HCT116 (cell line): ENCODE results near the gene SPTLC3. TPM values are rescaled to one million over a fixed set of nuclear protein-coding genes. Genes with fewer than 3 reads are reported as not detected.

Experiments
- ATAC-seq: fragments of 200-7000 bp; cut with Tn5 transposase; 2 replicates; pipeline ENCODE4 v1.9.1; 2020; ENCODE audit warnings: mild to moderate bottlenecking, moderate library complexity
- BruUV-seq: library from RNA; stranded (reverse); fragments of 400-500 nt; replicated peaks from 2 replicates; lab custom pipeline; 2021; lab: Mats Ljungman, UMichigan
- CTCF ChIA-PET: fragments of 300-600 bp; sonication (Branson Sonifier 250); formaldehyde crosslinking; loops from one replicate; lab custom pipeline; 2021; ENCODE audit warnings: antibody characterized with exemption; lab: Charles Lee
- POLR2A ChIA-PET: fragments of 300-600, 350-600 bp; sonication (Branson Sonifier 250); formaldehyde crosslinking; loops from one replicate; lab custom pipeline; 2021; ENCODE audit warnings: antibody characterized with exemption; lab: Charles Lee
- RAD21 ChIA-PET, 2 experiments: fragments of 300-600 bp; sonication (Branson Sonifier 250); formaldehyde crosslinking; loops; one replicate each; lab custom pipeline; 2023; ENCODE audit warnings: low total read pairs in 2 of 2; ENCODE audit not compliant: uncharacterized antibody in 2 of 2, unreplicated experiment in 2 of 2, low non-redundant PET in 1 of 2; lab: Charles Lee
- DNase-seq: peaks from one replicate; pipeline ENCODE4 v3.0.0-alpha.2; 2010; ENCODE audit warnings: low read depth, low spot score
- H2AFZ ChIP-seq: fragments of 200-600 bp; shearing (Covaris generic), sonication (generic); 2 replicates; pipeline ENCODE4 v1.6.1; 2017; ENCODE audit warnings: low read depth, mixed run types, mixed read lengths, antibody characterized with exemption, low read length; ENCODE audit not compliant: poor library complexity, severe bottlenecking
- H3K27ac ChIP-seq: 2 replicates; pipeline ENCODE4 v1.5.1; 2012; ENCODE audit warnings: low read depth, low read length
- H3K27me3 ChIP-seq: fragments of 200-600 bp; sonication (generic); 2 replicates; pipeline ENCODE4 v1.6.1; 2016; ENCODE audit warnings: mixed run types, low read length, mixed read lengths; ENCODE audit not compliant: insufficient read depth
- H3K36me3 ChIP-seq, 2 experiments: fragments of 200-500 bp in 1 of 2; fragments of 200-600 bp in 1 of 2; sonication (Bioruptor generic) in 1 of 2; sonication (generic) in 1 of 2; 2 replicates each; pipeline versions ENCODE4 v1.5.1 to v1.6.1; 2014 to 2016; ENCODE audit warnings: low read length in 2 of 2, inconsistent platforms in 1 of 2, mixed read lengths in 1 of 2, mixed run types in 1 of 2; ENCODE audit not compliant: insufficient read depth in 2 of 2, control insufficient read depth in 1 of 2
- H3K4me1 ChIP-seq, 2 experiments: fragments of 200-600 bp in 1 of 2; sonication (generic) in 1 of 2; 2 replicates each; pipeline versions ENCODE4 v1.5.1 to v1.6.1; 2012 to 2017; ENCODE audit warnings: low read length in 2 of 2, inconsistent platforms in 1 of 2, mild to moderate bottlenecking in 1 of 2, mixed read lengths in 1 of 2, mixed run types in 1 of 2, moderate library complexity in 1 of 2; ENCODE audit not compliant: insufficient read depth in 2 of 2, control insufficient read depth in 1 of 2
- H3K4me2 ChIP-seq: fragments of 200-600 bp; sonication (generic); 2 replicates; pipeline ENCODE4 v1.6.1; 2017; ENCODE audit warnings: mixed run types, low read length, mixed read lengths
- H3K4me3 ChIP-seq, 2 experiments: fragments of 200-600 bp in 1 of 2; sonication (generic) in 1 of 2; replicated peaks in 1 of 2; 2 replicates each; pipeline ENCODE4 v1.5.1; 2011 to 2016; ENCODE audit warnings: low read length in 2 of 2, control low read depth in 1 of 2, low read depth in 1 of 2, mild to moderate bottlenecking in 1 of 2, mixed read lengths in 1 of 2, mixed run types in 1 of 2
- H3K79me2 ChIP-seq: fragments of 200-600 bp; sonication (generic); 2 replicates; pipeline ENCODE4 v1.6.1; 2017; ENCODE audit warnings: mild to moderate bottlenecking, mixed run types, low read length, moderate library complexity, mixed read lengths; ENCODE audit not compliant: insufficient read depth
- H3K9ac ChIP-seq: fragments of 200-600 bp; sonication (generic); 2 replicates; pipeline ENCODE4 v1.6.1; 2016; ENCODE audit warnings: low read length, mixed read lengths
- H3K9me2 ChIP-seq: fragments of 200-600 bp; sonication (generic), shearing (Covaris generic); 2 replicates; pipeline ENCODE4 v1.6.1; 2017; ENCODE audit warnings: mixed run types, mild to moderate bottlenecking, moderate library complexity; ENCODE audit not compliant: insufficient read depth
- H3K9me3 ChIP-seq, 2 experiments: fragments of 200-500 bp in 1 of 2; fragments of 200-600 bp in 1 of 2; sonication (Bioruptor generic) in 1 of 2; sonication (generic) in 1 of 2; 2 replicates each; pipeline ENCODE4 v1.6.1; 2014 to 2017; ENCODE audit warnings: low read length in 2 of 2, mixed read lengths in 2 of 2, inconsistent platforms in 1 of 2, low read depth in 1 of 2, mild to moderate bottlenecking in 1 of 2, mixed run types in 1 of 2, moderate library complexity in 1 of 2; ENCODE audit not compliant: control insufficient read depth in 1 of 2, insufficient read depth in 1 of 2
- H4K20me1 ChIP-seq: fragments of 200-600 bp; sonication (generic), shearing (Covaris generic); 2 replicates; pipeline ENCODE4 v1.6.1; 2017; ENCODE audit warnings: mixed run types, mild to moderate bottlenecking, moderate library complexity; ENCODE audit not compliant: insufficient read depth
- CBX3 ChIP-seq: IDR thresholded peaks from 2 replicates; pipeline ENCODE4 v1.6.1; 2012; ENCODE audit warnings: low read depth
- CEBPB ChIP-seq: IDR thresholded peaks from 2 replicates; pipeline ENCODE4 v1.6.1; 2012; ENCODE audit warnings: low read depth
- EGR1 ChIP-seq: IDR thresholded peaks from 2 replicates; pipeline ENCODE4 v1.6.1; 2012; ENCODE audit warnings: low read depth
- ELF1 ChIP-seq: IDR thresholded peaks from 2 replicates; pipeline ENCODE4 v1.6.1; 2012; ENCODE audit warnings: low read depth, borderline replicate concordance
- EZH2 ChIP-seq: fragments of 200-600 bp; sonication (generic); IDR thresholded peaks from 2 replicates; pipeline ENCODE4 v1.6.1; 2017; ENCODE audit warnings: antibody characterized with exemption, mixed run types
- EZH2phosphoT487 ChIP-seq: fragments of 200-600 bp; IDR thresholded peaks from 2 replicates; pipeline ENCODE4 v1.6.1; 2018; ENCODE audit warnings: antibody characterized with exemption, borderline replicate concordance
- FOSL1 ChIP-seq: IDR thresholded peaks from 2 replicates; pipeline ENCODE4 v1.6.1; 2012; ENCODE audit warnings: low read depth
- JUND ChIP-seq: IDR thresholded peaks from 2 replicates; pipeline ENCODE4 v1.6.1; 2012
- POLR2A ChIP-seq: IDR thresholded peaks from 2 replicates; pipeline ENCODE4 v1.7.0; 2011; ENCODE audit warnings: borderline replicate concordance; ENCODE audit not compliant: insufficient read depth, insufficient read length; ENCODE audit errors: extremely low read depth
- POLR2AphosphoS5 ChIP-seq: IDR thresholded peaks from 2 replicates; pipeline ENCODE4 v1.6.1; 2011; ENCODE audit warnings: mild to moderate bottlenecking, low read depth, low read length, moderate library complexity
- REST ChIP-seq: IDR thresholded peaks from 2 replicates; pipeline ENCODE4 v1.6.1; 2012; ENCODE audit warnings: low read depth
- SIN3A ChIP-seq: IDR thresholded peaks from 2 replicates; pipeline ENCODE4 v1.6.1; 2012; ENCODE audit warnings: low read depth
- SP1 ChIP-seq: IDR thresholded peaks from 2 replicates; pipeline ENCODE4 v1.6.1; 2012; ENCODE audit warnings: low read depth
- SRF ChIP-seq: IDR thresholded peaks from 2 replicates; pipeline ENCODE4 v1.6.1; 2012; ENCODE audit warnings: low read depth
- TCF7L2 ChIP-seq: IDR thresholded peaks from 2 replicates; pipeline ENCODE4 v1.7.0; 2011; ENCODE audit warnings: borderline replicate concordance, inconsistent platforms; ENCODE audit not compliant: insufficient read depth, insufficient read length; ENCODE audit errors: extremely low read depth
- ZNF274 ChIP-seq: fragments of 200-500 bp; sonication (Bioruptor generic); IDR thresholded peaks from 2 replicates; pipeline ENCODE4 v1.6.1; 2014; ENCODE audit warnings: mild to moderate bottlenecking, low read depth, low read length, inconsistent platforms
- intact Hi-C: fragments of 100-400 bp; cut with micrococcal nuclease; formaldehyde crosslinking; loops from 2 replicates; pipeline ENCODE4 v1.10.0; 2022
- total RNA-seq: library from RNA; stranded (reverse); gene quantifications from one replicate; pipeline ENCODE4 v1.2.1, GENCODE V29; 2021; ENCODE audit not compliant: unreplicated experiment
- TF ChIP-seq, protein P1 (sequence below): IDR thresholded peaks from 2 replicates; pipeline ENCODE4 v1.6.1; 2011; ENCODE audit warnings: mild to moderate bottlenecking, low read length, moderate library complexity; ENCODE audit not compliant: insufficient replicate concordance; ENCODE audit errors: extremely low read depth
- TF ChIP-seq, protein P2 (sequence below): IDR thresholded peaks from 2 replicates; pipeline ENCODE4 v1.6.1; 2012
- TF ChIP-seq, protein P3 (sequence below): IDR thresholded peaks from 2 replicates; pipeline ENCODE4 v1.6.1; 2012
- TF ChIP-seq, protein P4 (sequence below), 3 experiments: fragments of 200-600 bp in 1 of 3; sonication (generic) in 1 of 3; IDR thresholded peaks in 2 of 3; conservative IDR thresholded peaks in 1 of 3; 2 replicates each; pipeline ENCODE4 v1.5.1; 2012 to 2017; ENCODE audit warnings: low read depth in 2 of 3, low read length in 2 of 3, antibody characterized with exemption in 1 of 3, borderline replicate concordance in 1 of 3, control low read depth in 1 of 3, mild to moderate bottlenecking in 1 of 3, mixed read lengths in 1 of 3, mixed run types in 1 of 3, moderate library complexity in 1 of 3; ENCODE audit not compliant: insufficient read depth in 1 of 3

Gene SPTLC3
- total RNA-seq, 1 experiment from 2014 or later: not detected

- Histone ChIP-seq H3K9me3 (no peaks in the 10 kb centered on the region), H3K27me3 (peaks cover 8% of the 10 kb centered on the region), H4K20me1 (no peaks in the 10 kb centered on the region), H2AFZ (no peak overlapping the region), H3K9me2 (no peaks in the 10 kb centered on the region), H3K79me2 (no peaks in the 10 kb centered on the region), H3K4me3 (no peak overlapping the region), H3K4me1 (no peaks in the 10 kb centered on the region), H3K36me3 (no peaks in the 10 kb centered on the region), H3K27ac (no peak overlapping the region), H3K4me2 (no peak overlapping the region), H3K9ac (no peak overlapping the region)
- intact Hi-C loops: no loop called here
- DNase-seq (no peak), ATAC-seq (no peak)
- CTCF ChIA-PET: no interaction called here
- POLR2A ChIA-PET: no interaction called here
- TF ChIP-seq FOSL1 (no peak), POLR2A (no peak), EZH2phosphoT487 (no peak), REST (no peak), JUND (no peak), ELF1 (no peak), ZNF274 (no peak), EGR1 (no peak), SP1 (no peak), TCF7L2 (no peak), EZH2 (no peak), SIN3A (no peak), SRF (no peak), CBX3 (no peak), POLR2AphosphoS5 (no peak), CEBPB (no peak)
- TF ChIP-seq, protein P1, sequence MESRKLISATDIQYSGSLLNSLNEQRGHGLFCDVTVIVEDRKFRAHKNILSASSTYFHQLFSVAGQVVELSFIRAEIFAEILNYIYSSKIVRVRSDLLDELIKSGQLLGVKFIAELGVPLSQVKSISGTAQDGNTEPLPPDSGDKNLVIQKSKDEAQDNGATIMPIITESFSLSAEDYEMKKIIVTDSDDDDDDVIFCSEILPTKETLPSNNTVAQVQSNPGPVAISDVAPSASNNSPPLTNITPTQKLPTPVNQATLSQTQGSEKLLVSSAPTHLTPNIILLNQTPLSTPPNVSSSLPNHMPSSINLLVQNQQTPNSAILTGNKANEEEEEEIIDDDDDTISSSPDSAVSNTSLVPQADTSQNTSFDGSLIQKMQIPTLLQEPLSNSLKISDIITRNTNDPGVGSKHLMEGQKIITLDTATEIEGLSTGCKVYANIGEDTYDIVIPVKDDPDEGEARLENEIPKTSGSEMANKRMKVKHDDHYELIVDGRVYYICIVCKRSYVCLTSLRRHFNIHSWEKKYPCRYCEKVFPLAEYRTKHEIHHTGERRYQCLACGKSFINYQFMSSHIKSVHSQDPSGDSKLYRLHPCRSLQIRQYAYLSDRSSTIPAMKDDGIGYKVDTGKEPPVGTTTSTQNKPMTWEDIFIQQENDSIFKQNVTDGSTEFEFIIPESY: no peak
- TF ChIP-seq, protein P2, sequence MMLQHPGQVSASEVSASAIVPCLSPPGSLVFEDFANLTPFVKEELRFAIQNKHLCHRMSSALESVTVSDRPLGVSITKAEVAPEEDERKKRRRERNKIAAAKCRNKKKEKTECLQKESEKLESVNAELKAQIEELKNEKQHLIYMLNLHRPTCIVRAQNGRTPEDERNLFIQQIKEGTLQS: no peak
- TF ChIP-seq, protein P3, sequence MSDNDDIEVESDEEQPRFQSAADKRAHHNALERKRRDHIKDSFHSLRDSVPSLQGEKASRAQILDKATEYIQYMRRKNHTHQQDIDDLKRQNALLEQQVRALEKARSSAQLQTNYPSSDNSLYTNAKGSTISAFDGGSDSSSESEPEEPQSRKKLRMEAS: no peak
- TF ChIP-seq, protein P4, sequence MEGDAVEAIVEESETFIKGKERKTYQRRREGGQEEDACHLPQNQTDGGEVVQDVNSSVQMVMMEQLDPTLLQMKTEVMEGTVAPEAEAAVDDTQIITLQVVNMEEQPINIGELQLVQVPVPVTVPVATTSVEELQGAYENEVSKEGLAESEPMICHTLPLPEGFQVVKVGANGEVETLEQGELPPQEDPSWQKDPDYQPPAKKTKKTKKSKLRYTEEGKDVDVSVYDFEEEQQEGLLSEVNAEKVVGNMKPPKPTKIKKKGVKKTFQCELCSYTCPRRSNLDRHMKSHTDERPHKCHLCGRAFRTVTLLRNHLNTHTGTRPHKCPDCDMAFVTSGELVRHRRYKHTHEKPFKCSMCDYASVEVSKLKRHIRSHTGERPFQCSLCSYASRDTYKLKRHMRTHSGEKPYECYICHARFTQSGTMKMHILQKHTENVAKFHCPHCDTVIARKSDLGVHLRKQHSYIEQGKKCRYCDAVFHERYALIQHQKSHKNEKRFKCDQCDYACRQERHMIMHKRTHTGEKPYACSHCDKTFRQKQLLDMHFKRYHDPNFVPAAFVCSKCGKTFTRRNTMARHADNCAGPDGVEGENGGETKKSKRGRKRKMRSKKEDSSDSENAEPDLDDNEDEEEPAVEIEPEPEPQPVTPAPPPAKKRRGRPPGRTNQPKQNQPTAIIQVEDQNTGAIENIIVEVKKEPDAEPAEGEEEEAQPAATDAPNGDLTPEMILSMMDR (IDR thresholded peaks at IDR 0.05 in 2 of 3, conservative IDR thresholded peaks at IDR 0.05 in 1 of 3; ENCODE audit: borderline replicate concordance in 1 of 3, insufficient read depth in 1 of 3, low read depth in 2 of 3, low read length in 2 of 3): no peak
- no TSS peak for BruUV-seq
- RAD21 ChIA-PET: no interaction called here
Observed at GRCh38 chr20:13205425-13205824, 196.7 kb downstream of the SPTLC3 start.
